HFF-Myc (cell line): Measurements from ENCODE around the gene ZNF488.

Experiments used
- DNase-seq: peaks from one replicate; pipeline ENCODE4 v3.0.0-alpha.2; 2011; ENCODE audit warnings: low read depth; ENCODE audit errors: extremely low read depth
- H3K4me3 ChIP-seq: replicated peaks from 2 replicates; pipeline ENCODE4 v1.5.1; 2011; ENCODE audit warnings: low read depth, mild to moderate bottlenecking, control low read depth, low read length
- CTCF ChIP-seq: IDR thresholded peaks from 2 replicates; pipeline ENCODE4 v1.5.1; 2012; ENCODE audit warnings: mild to moderate bottlenecking, low read depth, low read length, control low read depth; ENCODE audit errors: missing control alignments

The ZNF488 gene

GRCh38 chr10:47325303-47326291 lies 58.5 kb downstream of the ZNF488 start:
- TF ChIP-seq CTCF, result no peak
- no peak for DNase-seq
- H3K4me3 ChIP-seq, result no peak overlapping the region

- DNase-seq, result no peak
- no peak overlapping the region for H3K4me3 ChIP-seq
- no peak for TF ChIP-seq CTCF
Observed at GRCh38 chr10:47323636-47324296, 60.3 kb downstream of the ZNF488 start.

- TF ChIP-seq CTCF, result no peak
- no peak overlapping the region for H3K4me3 ChIP-seq
- no peak for DNase-seq
Observed at GRCh38 chr10:47323087-47323486, 61.0 kb downstream of the ZNF488 start.

- no peak for TF ChIP-seq CTCF
- no peak within 1 kb of the TSS for H3K4me3 ChIP-seq
- no peak for DNase-seq
Observed at GRCh38 chr10:47322300-47323061, 61.6 kb downstream of the ZNF488 start, which contains the start of gene GDF2. GDF2 (plus strand) TSS chr10:47322454; CDS start chr10:47322669, 215 bp downstream.

- TF ChIP-seq CTCF, result no peak
- no peak for DNase-seq
- no peak overlapping the region for H3K4me3 ChIP-seq
Observed at GRCh38 chr10:47321521-47322195, 62.4 kb downstream of the ZNF488 start.

GRCh38 chr10:47320812-47321211 lies 63.3 kb downstream of the ZNF488 start:
- H3K4me3 ChIP-seq, result no peak overlapping the region
- no peak for DNase-seq
- no peak for TF ChIP-seq CTCF
